Measurements from ENCODE around the gene RRP7A. TPM values are rescaled to one million over a fixed set of nuclear protein-coding genes. Genes with fewer than 3 reads are reported as not detected.
"Not testable (repeated sequence)": the region's sequence is repeated elsewhere in the genome, so short reads cannot be mapped to it uniquely, and the experiment has no call there.

RRP7A gene
- total and polyA plus RNA-seq, 12 donors, result 20.8 to 35.2 (median 26.1) TPM

DNA sequence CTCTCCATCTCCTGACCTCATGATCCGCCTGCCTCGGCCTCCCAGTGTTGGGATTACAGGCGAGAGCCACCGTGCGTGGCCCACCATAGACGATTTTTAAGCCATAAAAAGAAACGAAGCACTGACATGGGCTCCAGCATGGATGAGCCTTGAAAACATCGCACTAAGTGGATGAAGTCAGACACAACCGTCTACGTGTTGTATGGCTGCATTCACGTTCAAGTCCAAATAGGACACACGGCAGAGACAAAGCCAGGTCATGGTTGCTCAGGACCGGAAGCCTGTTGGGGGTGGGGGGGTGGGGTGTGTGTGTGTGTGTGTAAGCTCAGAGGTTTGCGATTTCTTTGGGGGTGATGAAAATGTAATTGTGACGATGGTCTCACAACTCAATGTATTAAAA lies 10.0 kb downstream of the RRP7A start:
- peaks cover 0 to 33% (median 19%) of the 10 kb centered on the region in 9 donors for H3K36me3 ChIP-seq
- DNase-seq, result no peak
- no peak overlapping the region for H3K27ac ChIP-seq
- TF ChIP-seq, protein P1, sequence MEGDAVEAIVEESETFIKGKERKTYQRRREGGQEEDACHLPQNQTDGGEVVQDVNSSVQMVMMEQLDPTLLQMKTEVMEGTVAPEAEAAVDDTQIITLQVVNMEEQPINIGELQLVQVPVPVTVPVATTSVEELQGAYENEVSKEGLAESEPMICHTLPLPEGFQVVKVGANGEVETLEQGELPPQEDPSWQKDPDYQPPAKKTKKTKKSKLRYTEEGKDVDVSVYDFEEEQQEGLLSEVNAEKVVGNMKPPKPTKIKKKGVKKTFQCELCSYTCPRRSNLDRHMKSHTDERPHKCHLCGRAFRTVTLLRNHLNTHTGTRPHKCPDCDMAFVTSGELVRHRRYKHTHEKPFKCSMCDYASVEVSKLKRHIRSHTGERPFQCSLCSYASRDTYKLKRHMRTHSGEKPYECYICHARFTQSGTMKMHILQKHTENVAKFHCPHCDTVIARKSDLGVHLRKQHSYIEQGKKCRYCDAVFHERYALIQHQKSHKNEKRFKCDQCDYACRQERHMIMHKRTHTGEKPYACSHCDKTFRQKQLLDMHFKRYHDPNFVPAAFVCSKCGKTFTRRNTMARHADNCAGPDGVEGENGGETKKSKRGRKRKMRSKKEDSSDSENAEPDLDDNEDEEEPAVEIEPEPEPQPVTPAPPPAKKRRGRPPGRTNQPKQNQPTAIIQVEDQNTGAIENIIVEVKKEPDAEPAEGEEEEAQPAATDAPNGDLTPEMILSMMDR (IDR thresholded peaks at IDR 0.05), result no peak
- H3K9me3 ChIP-seq, result no peaks in the 10 kb centered on the region
- intact Hi-C loops (cut with DNase I), result no loop called here
- ATAC-seq, result no peak
- no peak overlapping the region for H3K4me3 ChIP-seq
- H3K4me1 ChIP-seq, result peaks cover 2 to 23% (median 6%) of the 10 kb centered on the region in 9 donors
- WGBS, 2 donors, result 79 to 81% methylated on average over 15 of the region's 15 CpGs
- no peaks in the 10 kb centered on the region for H3K27me3 ChIP-seq

DNA sequence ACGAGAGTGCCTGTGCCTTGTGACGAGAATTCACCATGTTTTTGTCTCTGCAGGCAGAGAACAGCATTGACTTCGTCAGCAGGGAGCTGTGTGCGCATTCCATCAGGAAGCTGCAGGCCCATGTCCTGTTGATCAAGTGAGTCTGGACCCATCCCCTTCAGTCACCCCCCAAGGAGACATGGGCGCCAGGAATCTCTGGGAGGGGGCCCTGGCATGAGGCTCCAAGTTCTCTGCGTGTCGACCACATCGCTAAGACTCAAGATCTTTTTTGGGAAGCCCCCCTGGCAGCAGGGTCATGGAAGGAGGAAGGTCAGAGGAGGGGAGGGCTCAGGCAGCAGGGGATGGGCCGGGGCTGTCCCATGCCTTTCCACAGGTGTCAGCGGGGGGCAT lies 10.6 kb downstream of the RRP7A start:
- DNase-seq; H3K4me3 ChIP-seq; H3K27ac ChIP-seq; ATAC-seq; intact Hi-C loops (cut with DNase I); H3K27me3 ChIP-seq; H3K9me3 ChIP-seq: not testable (repeated sequence)
- Histone ChIP-seq H3K36me3 (peaks cover 0 to 27% (median 13%) of the 10 kb centered on the region in 9 donors), H3K4me1 (peaks cover 2 to 19% (median 6%) of the 10 kb centered on the region in 9 donors)
- 43 to 48% methylated on average over 10 of the region's 10 CpGs for WGBS, 2 donors

DNA sequence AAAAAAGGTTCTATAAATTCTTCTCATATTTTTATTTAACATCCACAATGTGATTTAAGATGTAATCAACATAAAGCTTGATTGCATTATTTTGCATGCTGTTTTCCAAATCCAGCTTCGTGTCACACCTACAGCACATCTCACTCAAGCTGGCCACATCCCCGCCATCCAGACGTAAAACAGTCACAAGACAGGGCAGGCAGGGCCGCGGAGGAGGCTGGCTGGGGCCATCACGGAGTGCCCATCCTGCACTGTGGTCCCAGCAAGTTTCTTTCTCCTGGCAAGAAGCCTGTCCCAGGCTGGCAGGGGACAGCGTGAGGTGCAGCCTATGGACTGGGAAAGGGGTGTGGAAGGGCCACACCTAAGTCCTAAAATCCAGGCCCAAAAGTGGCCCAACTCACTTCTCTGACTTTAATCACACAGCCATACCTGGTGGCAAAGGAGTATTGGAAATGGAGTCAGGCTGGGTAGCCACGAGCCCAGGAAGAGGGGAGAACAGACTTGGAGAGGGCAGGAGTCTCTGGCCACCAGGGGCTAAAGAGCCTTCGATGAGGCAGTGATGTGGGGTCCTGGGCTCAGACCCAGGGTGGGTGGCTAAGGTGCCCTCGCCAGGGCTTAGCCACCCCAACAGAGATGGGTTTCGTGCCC lies 11.1 kb downstream of the RRP7A start:
- Histone ChIP-seq H3K36me3 (peaks cover 0 to 23% (median 9%) of the 10 kb centered on the region in 9 donors), H3K4me1 (peaks cover 2 to 15% (median 6%) of the 10 kb centered on the region in 9 donors)
- H3K27ac ChIP-seq; H3K4me3 ChIP-seq; intact Hi-C loops (cut with DNase I); DNase-seq; ATAC-seq; H3K9me3 ChIP-seq; H3K27me3 ChIP-seq: not testable (repeated sequence)
- WGBS, 2 donors, result 41 to 47% methylated on average over 11 of the region's 11 CpGs

DNA sequence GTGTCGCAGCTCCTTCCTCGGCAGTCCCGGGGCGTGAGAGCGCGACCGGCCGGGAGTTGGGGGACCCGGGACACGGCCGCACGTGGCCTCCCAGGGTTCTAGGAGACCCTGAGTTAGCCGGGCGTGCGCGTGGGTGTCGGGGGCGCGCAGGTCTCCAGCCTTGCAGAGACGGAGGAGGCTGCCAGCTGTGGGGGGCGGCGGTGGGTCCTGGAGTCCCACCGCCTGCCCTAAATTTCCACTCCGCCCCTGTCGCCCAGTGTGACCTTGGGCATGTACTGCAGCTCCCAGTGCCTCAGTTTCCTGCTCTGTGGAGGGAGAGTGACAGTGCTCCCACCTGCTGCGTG lies 18.8 kb downstream of the RRP7A start:
- no peak for DNase-seq
- TF ChIP-seq, protein P1 (IDR thresholded peaks at IDR 0.05), result no peak
- peak overlapping the region in 2 of 10 donors; percentile 36 to 78 for H3K27ac ChIP-seq

DNA sequence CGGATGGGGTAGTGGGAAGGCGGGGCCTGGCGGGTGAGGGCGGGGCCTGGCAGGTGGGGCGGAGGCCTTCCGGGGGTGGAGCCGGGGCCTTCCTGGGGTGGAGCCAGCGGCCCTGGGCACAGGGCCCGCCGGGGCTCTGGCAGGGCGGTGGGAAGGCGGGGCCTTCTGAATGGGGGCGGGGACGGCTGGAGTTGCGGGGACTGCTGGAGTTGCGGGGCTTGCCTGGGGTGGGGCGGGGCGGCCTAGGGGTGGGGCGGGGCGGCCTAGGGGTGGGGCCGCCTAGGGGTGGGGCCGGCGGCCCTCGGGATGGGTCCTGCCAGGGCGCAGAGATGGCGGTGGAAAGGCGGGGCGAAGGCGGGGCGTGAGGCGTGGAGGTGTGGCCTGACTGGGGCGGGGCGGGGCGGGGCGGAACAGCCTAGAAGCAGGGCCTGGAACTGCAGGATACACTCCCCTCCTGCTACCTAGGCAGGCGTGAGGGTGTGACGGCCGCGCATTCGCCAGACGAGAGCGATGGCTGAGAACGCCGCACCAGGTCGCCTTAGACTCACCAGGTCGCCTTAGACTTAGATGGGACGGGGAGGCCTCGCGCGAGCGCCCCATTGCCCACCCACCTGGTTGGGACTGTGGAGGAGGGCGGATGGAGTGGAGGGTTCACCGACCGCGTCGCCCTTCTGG lies 19.3 kb downstream of the RRP7A start:
- peaks cover 0 to 30% (median 10%) of the 10 kb centered on the region in 9 donors for H3K4me1 ChIP-seq
- WGBS, 2 donors, result 4 to 6% methylated on average over 43 to 55 of the region's 56 CpGs
- no peaks in the 10 kb centered on the region for H3K27me3 ChIP-seq
- peak overlapping the region in 4 of 10 donors; percentile 28 to 79 (median 68) for H3K27ac ChIP-seq
- H3K36me3 ChIP-seq, result no peaks in the 10 kb centered on the region
- H3K4me3 ChIP-seq, result peak overlapping the region in 9 of 10 donors; percentile 14 to 48 (median 37)
- no peaks in the 10 kb centered on the region for H3K9me3 ChIP-seq
- ATAC-seq, result peak; percentile 84 to 95 (median 91)
- TF ChIP-seq, protein P1 (IDR thresholded peaks at IDR 0.05), result no peak
- intact Hi-C loops (cut with DNase I), result no loop called here
- peak; percentile 79 to 91 for DNase-seq

More for the DNA sequence above, 18.8 kb downstream of the RRP7A start:
- intact Hi-C loops (cut with DNase I), result no loop called here
- H3K4me3 ChIP-seq, result peak overlapping the region in 9 of 10 donors; percentile 14 to 48 (median 37)
- no peaks in the 10 kb centered on the region for H3K27me3 ChIP-seq
- H3K36me3 ChIP-seq, result no peaks in the 10 kb centered on the region
- peak in 2 of 8 donors; percentile 4 to 38 for ATAC-seq
- WGBS, 2 donors, result 37 to 43% methylated on average over 26 of the region's 26 CpGs
- peaks cover 0 to 30% (median 10%) of the 10 kb centered on the region in 9 donors for H3K4me1 ChIP-seq
- no peaks in the 10 kb centered on the region for H3K9me3 ChIP-seq

DNA sequence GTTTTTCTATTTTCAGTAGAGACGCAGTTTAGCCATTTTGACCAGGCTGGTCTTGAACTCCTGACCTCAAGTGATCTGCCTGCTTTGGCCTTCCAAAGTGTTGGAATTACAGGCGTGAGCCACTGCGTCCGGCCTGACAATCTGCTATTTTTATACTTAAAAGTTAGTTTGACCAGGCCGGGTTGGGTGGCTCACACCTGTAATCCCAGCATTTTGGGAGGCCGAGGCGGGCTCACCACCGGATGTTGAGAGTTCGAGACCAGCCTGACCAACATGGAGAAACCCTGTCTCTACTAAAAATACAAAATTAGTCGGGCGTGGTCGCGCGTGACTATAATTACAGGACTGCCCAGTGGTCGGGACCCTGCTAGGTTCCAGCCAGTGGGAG lies 19.8 kb downstream of the RRP7A start:
- H3K9me3 ChIP-seq; DNase-seq; H3K27me3 ChIP-seq; H3K36me3 ChIP-seq; intact Hi-C loops (cut with DNase I); ATAC-seq: not testable (repeated sequence)
- Histone ChIP-seq H3K4me1 (peaks cover 0 to 30% (median 10%) of the 10 kb centered on the region in 9 donors), H3K4me3 (peak overlapping the region in 8 of 10 donors; percentile 14 to 48 (median 40)), H3K27ac (peak overlapping the region in 7 of 10 donors; percentile 28 to 79 (median 56))
- WGBS, 2 donors, result 58 to 65% methylated on average over 15 of the region's 15 CpGs

DNA sequence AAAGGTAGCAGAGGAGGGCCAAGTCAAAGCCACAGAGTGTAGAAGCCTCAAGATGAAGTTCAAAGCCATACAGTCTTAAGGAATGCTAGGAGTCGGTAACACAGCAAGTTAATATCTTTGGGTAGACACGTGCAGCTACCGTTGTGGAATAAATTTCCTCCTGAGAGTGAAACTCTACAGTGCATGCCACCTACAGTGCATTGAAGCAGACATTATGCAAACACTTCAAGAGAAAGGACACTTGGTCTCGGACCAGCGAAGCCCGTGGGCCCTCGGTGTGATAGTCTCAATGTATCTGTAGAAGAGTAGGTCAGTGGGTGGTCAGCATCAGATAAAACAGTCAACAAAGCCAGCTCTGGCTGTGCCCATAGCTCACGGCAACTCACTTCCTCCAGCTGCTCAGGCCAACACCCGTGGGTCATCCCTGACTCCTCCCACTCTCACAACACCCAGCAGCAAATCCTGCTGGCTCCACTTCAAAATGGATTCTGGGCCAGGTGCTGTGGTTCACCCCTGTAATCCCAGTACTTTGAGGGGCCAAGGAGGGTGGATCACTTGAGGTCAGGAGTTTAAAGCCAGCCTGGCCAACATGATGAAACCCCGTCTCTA lies 24.0 kb downstream of the RRP7A start:
- ATAC-seq; H3K4me3 ChIP-seq; DNase-seq; H3K27ac ChIP-seq; H3K27me3 ChIP-seq; intact Hi-C loops (cut with DNase I); H3K36me3 ChIP-seq; H3K9me3 ChIP-seq: not testable (repeated sequence)
- 62 to 66% methylated on average over 10 of the region's 10 CpGs for WGBS, 2 donors
- peaks cover 0 to 24% (median 8%) of the 10 kb centered on the region in 9 donors for H3K4me1 ChIP-seq

Data from heart right ventricle (tissue), 16 donors.